GM15510 (cell line): ENCODE data around the gene C4B.
"Not testable (repeated sequence)": the region's sequence is repeated elsewhere in the genome, so short reads cannot be mapped to it uniquely, and the experiment has no call there.

Source experiments
- POLR2A ChIP-seq: IDR thresholded peaks from 3 replicates; pipeline ENCODE4 v1.6.1; 2011; ENCODE audit warnings: borderline replicate concordance; ENCODE audit not compliant: insufficient read length; ENCODE audit errors: extremely low read depth

Gene C4B

DNA sequence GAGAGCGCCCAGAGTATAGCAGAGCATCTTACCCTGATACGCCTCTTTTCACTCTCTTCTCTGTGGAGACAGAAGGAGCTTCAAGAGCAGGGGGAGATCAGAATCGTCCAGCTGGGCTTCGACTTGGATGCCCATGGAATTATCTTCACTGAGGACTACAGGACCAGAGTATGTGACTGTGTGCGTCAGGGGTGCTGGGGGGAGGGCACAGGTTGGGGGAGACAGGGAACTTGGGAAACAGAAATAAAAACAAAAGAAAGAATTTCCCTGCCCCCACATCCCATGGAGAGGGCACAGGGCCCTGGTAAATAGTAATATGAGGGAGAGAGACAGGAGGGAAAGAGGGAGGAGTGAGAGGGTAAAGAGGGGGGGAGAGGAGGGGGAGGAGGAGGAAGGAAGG is 35.8 kb upstream of the C4B start:
- no peak for TF ChIP-seq POLR2A

DNA sequence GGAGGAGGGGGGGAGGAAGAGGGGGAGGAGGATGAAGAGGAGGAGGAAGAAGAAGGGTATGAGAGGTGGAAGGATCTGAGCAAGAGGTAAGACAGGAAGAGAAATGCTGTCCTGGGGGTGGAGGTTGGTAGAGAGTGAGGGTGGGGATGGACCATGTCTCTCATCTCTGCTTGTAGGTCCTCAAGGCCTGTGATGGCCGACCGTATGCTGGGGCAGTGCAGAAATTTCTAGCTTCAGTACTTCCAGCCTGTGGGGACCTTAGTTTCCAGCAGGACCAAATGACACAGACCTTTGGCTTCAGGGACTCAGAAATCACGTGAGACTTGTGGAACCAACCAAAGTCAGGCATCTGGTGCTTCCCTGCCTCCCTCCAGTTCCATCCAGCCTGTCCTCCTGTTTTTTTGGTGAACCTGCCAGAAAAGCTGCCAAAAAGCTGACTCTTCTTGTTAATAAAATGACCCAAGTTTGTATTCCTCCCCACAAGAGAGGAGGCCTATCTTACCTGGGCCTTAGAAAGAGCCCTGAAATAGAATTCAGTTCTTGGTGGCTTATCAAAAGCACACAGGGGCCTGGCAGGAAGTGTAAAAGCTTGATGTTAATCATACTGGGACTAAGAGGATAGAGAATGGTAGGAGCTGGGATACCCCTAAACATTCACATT is 35.2 kb upstream of the C4B start:
- TF ChIP-seq POLR2A: no peak

DNA sequence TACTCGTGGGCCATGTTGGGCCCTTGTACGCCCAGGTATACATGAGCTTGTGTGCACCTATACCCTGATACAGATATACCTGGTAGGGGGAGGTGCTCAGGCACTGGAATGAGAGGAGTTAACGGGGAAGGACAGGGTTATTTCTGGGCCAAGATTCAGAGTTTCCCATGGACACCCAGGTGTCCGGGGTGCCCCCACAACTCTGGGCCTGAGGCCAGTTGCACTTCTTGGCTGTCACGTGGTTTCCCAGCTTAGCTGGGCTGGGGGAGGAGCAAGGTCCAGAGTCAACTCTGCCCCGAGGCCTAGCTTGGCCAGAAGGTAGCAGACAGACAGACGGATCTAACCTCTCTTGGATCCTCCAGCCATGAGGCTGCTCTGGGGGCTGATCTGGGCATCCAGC is 32.9 kb upstream of the C4B start, which contains the start of gene C4A:
C4A (plus strand) TSS at position 314 of the 400 bp plus-strand sequence; CDS start at position 365, 51 bp downstream.
- TF ChIP-seq POLR2A: not testable (repeated sequence)

DNA sequence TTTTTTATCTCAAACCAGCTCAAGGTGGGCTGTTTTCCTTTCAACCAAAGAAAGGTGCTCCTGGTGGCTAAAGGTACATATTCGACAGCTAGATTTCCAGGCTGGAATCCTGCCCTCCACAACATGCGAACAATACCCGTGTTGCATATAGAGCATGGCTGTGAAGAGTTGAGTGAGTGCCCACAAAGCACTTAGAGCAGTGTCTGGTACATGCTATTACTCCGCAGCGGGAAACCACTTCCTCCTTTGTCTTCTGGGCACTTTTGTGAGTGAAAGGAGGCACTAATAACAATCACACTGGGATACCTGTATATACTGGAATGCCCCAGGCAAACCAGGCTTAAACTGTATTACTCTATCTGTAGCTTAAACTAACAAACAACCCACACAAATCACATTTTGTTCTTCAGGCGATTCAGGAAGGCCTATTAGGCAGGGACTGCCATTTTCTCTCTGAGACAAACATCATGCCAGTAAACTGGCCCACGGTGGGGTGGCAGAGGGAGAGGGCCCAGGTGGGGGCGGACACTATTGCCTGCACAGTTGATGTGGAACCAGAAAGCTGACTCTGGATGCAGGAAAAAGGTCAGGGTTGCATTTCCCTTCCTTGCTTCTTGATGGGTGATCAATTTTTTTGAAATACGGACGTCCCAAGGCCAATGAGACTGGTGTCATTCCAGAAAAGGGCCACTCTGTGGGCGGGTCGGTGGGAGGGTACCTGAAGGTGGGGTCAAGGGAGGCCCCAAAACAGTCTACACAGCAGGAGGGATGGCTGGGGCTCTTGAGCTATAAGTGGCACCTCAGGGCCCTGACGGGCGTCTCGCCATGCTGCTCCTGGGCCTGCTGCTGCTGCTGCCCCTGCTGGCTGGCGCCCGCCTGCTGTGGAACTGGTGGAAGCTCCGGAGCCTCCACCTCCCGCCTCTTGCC is 23.3 kb downstream of the C4B start, which contains the start of gene CYP21A2:
CYP21A2 (plus strand) TSS at position 818 of the 927 bp plus-strand sequence; CDS start at position 826, 8 bp downstream.
- TF ChIP-seq POLR2A: not testable (repeated sequence)

DNA sequence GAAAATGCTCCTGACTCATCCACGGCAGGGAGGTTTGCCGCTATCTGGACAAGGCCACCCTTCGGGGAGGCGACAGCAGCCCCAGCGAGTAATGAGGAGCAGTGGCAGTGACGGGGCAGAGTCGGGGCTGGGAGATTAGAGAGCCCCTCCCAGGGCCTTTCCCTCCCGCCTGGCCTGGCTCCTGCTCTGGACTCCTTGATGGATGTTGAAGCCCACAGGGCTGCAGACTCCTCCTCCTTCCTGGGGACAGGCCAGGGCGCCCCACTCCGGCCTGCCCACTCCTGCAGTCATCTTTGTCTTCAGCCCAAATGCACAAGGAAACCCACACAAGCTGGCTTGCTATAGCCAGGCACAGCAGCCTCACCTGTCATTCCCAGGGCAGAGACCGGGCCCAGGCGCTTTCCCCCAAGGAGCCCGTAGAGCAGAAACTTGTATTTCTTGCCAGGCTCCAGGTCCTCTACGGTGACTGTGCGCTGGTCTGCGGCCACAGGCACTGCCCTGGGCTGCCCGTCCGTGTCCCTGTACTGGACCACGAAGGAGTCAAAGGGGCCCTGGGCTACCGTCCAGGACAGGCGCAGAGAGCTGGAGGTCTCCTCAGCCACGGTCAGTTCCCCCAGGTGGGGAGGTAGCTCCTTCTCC is 31.3 kb downstream of the C4B start:
- no peak for TF ChIP-seq POLR2A

DNA sequence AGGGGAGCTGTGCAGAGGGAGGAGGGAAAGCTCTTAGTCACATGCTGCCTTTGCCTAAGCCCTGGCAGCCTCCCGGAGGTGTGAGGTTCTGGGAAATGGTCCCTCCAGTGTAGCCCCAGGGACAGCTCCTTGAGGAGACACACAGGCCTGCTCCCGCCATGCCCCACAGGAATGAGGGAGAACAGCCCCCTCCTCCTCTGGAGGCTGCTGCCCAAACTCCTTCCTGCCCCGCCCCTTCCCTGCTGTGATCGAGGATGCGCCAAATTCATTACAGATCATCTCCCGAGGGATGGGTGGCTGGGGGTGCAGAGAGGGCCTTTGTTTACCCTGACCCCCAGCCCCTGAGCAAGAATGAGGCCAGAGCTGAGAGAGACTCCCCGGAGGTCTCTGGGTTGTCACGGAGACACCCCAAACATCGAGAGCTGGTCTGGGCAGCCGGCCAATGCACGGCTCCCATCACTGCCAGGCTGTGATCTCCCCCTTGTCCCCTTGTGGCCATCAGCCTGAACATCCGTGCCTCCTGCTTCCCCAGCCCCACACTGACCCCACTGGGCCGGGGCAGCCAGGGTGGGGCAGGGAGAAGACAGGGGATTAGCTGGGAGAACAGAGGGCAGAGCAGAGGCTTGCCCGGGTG is 32.0 kb downstream of the C4B start:
- TF ChIP-seq POLR2A: no peak

DNA sequence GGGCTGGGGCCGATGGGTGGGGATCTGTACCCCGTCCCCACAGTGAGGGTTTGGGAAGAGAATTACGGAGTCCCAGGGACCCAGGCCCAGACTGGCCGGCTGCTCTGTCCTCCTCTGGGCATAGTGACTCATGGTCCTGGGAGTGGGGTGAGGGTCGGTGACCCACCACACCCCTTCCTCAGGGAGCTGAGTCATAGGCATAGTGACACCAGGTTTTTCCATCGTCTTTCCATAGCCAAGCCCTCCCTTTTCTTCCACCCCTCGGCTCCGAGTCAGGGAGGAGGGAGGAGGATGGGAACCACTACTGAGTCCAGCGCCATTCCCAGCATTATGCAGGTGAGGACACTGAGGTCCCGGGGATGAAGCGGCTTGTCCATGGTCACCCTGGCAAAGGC is 32.5 kb downstream of the C4B start:
- no peak for TF ChIP-seq POLR2A

DNA sequence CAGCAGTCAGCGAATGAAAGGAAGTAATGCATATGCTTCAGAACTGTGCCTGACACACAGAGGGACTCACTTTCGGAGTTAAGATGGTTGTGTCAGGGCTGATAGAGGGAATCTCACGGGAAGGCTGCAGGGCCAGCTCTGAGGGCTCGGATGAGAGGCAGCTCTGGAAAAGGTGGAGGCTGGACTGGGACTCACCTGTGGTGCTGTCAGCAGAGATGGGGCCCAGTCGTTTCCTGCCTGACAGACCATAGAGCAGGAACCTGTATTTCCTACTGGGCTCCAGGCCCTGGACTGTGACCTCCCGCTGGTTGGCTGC is 32.9 kb downstream of the C4B start:
- TF ChIP-seq POLR2A: no peak

DNA sequence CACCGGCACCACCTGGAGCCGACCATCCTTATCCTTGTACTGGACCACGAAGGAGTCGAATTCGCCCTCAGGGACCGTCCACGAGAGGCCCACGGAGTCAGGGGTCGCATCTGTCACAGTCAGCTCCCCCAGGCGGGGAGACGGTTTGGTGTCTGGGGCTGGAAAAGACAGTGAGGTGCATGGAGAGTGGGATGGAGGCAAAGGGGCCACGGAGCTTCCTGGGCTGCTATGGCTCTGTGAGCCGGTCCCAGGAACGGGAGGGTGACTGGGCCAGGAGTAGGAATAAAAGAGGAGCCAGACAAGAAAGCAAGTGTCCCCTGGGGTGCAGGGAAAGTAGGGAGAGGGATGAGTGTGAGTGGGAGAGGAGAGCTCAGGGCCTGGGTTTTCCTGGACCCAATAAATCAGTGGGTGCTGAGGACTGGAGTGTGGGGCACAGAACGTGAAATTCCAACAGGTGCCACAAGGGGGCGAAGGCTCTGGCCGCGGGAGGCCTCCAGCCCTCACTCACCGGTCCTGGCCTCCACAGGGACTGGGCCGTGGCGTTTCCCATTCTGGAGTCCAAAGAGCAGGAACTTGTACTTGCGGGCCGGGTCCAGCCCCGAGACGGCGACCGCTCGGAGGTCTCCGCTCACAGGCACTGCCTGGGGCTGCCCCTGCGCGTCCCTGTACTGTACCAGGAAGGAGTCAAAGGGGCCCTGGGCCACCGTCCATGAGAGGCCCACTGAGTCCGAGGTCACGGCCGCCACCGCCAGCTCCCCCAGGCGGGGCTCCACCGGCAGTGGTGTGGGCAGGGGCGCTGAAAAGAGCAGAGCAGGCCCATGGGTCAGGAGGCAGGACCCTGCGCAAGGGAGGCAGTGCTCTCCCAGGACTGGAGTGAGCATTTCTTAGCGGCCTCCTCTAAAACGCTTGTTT is 33.5 kb downstream of the C4B start:
- TF ChIP-seq POLR2A: no peak

DNA sequence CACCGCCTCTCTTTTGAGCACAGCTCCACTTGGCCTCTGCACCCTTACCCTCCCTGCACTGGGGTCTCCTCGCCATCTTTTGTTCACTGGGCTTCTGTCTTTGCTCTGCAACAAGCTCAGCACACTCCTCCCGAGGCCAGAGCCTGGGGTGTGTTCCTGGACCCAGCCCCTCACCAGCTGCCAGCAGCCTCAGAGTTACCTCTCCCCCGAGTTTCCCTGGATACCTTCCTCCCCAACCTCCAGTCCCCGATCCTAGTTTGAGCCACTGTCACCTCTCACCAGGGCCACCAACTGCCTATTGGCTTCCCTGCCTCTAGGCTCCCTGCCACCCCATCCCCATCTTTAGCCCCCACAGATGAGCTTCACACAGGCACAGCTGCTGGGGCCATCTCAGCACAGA is 36.0 kb downstream of the C4B start:
- TF ChIP-seq POLR2A: no peak

DNA sequence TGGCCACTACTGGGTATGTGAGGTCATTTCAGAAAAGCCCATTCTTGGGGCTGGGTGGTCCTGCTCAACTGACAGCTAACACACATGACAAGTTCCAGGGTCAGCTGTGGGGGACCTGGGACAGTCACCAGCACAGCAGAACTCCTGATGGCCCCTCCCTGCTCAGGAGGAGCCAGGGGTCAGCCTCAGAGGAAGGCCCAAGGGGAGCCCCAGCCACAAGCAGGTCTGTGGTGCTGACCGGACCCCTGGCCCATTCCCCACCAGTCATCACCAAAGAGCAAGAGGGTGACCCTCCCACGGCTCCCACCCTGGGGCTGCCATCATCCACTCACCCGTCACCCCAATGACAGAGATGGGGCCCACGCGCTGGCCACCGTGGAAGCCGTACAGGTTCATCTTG is 41.7 kb downstream of the C4B start:
- TF ChIP-seq POLR2A: no peak

DNA sequence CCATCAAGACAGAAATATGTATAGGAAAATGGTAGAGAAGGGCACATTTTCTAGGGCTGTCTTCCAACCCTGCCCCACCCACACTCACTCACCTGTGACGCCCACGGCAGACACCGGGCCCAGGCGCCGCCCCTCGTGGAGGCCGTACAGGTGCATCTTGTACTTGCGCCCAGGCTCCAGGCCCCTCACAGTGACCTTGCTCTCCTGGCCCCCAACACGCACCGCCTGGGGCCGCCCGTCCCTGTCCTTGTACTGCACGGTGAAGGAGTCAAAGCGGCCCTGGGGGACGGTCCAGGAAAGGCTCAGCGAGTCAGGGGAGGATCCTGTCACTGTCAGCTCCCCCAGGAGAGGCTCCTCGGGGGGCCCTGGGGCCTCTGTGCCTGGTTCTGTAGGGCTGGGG is 43.4 kb downstream of the C4B start:
- no peak for TF ChIP-seq POLR2A

DNA sequence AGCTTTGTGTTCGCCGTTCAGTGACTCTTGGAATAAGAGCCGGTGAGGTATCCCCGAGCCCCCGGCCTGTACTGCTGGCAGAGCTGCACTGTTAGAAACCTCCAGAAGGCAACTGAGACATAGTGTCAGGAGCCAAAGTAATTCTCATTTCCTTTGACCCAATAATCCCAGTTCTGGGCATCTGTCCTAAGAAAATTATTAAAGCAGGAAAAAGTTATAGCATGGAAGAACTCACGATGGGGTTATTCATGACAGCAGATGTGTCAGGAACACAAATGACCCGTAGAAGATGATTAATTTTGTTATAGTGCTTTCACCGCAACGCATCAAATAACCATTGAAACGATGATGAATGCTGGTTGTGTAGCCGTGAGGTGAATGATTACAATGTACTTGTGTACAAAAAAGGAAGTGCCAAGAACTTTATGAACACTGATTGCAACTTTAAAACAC is 43.9 kb downstream of the C4B start:
- no peak for TF ChIP-seq POLR2A
